ENCODE results near the gene PICK1.

PICK1 gene

GRCh38 chr22:38049812-38050619 lies 7.2 kb upstream of the PICK1 start:
- DNase-seq (ENCODE audit: low read depth) = no peak

GRCh38 chr22:38050720-38051119 lies 6.5 kb upstream of the PICK1 start:
- DNase-seq (ENCODE audit: low read depth) = no peak

- DNase-seq (ENCODE audit: low read depth) = no peak
Measured at GRCh38 chr22:38051261-38051660, 5.9 kb upstream of the PICK1 start.

GRCh38 chr22:38051900-38052862 lies 5.0 kb upstream of the PICK1 start:
- DNase-seq (ENCODE audit: low read depth) = peak; percentile 60

- peak; percentile 33 for DNase-seq (ENCODE audit: low read depth)
Measured at GRCh38 chr22:38062791-38063190, 5.6 kb downstream of the PICK1 start.

GRCh38 chr22:38065539-38065938 lies 8.3 kb downstream of the PICK1 start:
- DNase-seq (ENCODE audit: low read depth) = no peak

- DNase-seq (ENCODE audit: low read depth) = no peak
Measured at GRCh38 chr22:38066381-38067027, 9.3 kb downstream of the PICK1 start.

GRCh38 chr22:38067028-38067415 lies 9.8 kb downstream of the PICK1 start:
- DNase-seq (ENCODE audit: low read depth) = no peak

GRCh38 chr22:38067761-38068360 lies 10.7 kb downstream of the PICK1 start:
- DNase-seq (ENCODE audit: low read depth) = no peak

- no peak for DNase-seq (ENCODE audit: low read depth)
Measured at GRCh38 chr22:38068641-38069371, 11.6 kb downstream of the PICK1 start.

- peak; percentile 24 for DNase-seq (ENCODE audit: low read depth)
Measured at GRCh38 chr22:38069372-38070249, 12.4 kb downstream of the PICK1 start.

- no peak for DNase-seq (ENCODE audit: low read depth)
Measured at GRCh38 chr22:38070250-38070921, 13.2 kb downstream of the PICK1 start.

- no peak for DNase-seq (ENCODE audit: low read depth)
Measured at GRCh38 chr22:38071421-38072321, 14.5 kb downstream of the PICK1 start.

GRCh38 chr22:38072322-38073149 lies 15.3 kb downstream of the PICK1 start:
- no peak for DNase-seq (ENCODE audit: low read depth)

- no peak for DNase-seq (ENCODE audit: low read depth)
Measured at GRCh38 chr22:38073150-38074130, 16.2 kb downstream of the PICK1 start.

Data from fibroblast of gingiva (primary cell).